ENCODE data around the gene FAM174C. TPM values are rescaled to one million over a fixed set of nuclear protein-coding genes. Genes with fewer than 3 reads are reported as not detected.

Gene FAM174C
- total RNA-seq, 2 donors from 2014 or later: 28.9 to 29.8 TPM

DNA sequence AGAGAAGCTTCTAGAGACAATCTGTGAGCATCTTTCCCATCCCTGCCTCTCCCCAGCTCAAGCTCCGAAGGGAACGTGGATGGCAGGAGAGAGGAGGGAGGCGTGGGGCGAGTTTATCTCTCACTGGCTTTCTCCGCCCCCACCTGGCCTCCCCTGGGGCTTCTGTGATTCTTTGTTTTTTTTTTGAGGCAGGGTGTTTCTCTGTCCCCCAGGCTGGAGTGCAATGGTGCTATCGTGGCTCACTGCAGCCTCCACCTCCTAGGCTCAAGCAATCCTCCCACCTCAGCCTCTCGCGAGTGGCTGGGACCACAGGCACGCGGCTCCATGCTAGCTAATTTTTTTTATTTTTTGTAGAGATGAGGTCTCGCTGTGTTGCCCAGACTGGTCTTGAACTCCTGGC, 33.4 kb downstream of the FAM174C start:
- H3K4me1 ChIP-seq: no peaks in the 10 kb centered on the region
- no peak for DNase-seq (ENCODE audit: low spot score)
- H3K27me3 ChIP-seq: no peaks in the 10 kb centered on the region
- no peak overlapping the region for H3K27ac ChIP-seq
- H3K36me3 ChIP-seq: no peaks in the 10 kb centered on the region
- no peaks in the 10 kb centered on the region for H3K9me3 ChIP-seq
- no peak overlapping the region for H3K4me3 ChIP-seq
- TF ChIP-seq, protein P1, sequence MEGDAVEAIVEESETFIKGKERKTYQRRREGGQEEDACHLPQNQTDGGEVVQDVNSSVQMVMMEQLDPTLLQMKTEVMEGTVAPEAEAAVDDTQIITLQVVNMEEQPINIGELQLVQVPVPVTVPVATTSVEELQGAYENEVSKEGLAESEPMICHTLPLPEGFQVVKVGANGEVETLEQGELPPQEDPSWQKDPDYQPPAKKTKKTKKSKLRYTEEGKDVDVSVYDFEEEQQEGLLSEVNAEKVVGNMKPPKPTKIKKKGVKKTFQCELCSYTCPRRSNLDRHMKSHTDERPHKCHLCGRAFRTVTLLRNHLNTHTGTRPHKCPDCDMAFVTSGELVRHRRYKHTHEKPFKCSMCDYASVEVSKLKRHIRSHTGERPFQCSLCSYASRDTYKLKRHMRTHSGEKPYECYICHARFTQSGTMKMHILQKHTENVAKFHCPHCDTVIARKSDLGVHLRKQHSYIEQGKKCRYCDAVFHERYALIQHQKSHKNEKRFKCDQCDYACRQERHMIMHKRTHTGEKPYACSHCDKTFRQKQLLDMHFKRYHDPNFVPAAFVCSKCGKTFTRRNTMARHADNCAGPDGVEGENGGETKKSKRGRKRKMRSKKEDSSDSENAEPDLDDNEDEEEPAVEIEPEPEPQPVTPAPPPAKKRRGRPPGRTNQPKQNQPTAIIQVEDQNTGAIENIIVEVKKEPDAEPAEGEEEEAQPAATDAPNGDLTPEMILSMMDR (IDR thresholded peaks at IDR 0.05): no peak

DNA sequence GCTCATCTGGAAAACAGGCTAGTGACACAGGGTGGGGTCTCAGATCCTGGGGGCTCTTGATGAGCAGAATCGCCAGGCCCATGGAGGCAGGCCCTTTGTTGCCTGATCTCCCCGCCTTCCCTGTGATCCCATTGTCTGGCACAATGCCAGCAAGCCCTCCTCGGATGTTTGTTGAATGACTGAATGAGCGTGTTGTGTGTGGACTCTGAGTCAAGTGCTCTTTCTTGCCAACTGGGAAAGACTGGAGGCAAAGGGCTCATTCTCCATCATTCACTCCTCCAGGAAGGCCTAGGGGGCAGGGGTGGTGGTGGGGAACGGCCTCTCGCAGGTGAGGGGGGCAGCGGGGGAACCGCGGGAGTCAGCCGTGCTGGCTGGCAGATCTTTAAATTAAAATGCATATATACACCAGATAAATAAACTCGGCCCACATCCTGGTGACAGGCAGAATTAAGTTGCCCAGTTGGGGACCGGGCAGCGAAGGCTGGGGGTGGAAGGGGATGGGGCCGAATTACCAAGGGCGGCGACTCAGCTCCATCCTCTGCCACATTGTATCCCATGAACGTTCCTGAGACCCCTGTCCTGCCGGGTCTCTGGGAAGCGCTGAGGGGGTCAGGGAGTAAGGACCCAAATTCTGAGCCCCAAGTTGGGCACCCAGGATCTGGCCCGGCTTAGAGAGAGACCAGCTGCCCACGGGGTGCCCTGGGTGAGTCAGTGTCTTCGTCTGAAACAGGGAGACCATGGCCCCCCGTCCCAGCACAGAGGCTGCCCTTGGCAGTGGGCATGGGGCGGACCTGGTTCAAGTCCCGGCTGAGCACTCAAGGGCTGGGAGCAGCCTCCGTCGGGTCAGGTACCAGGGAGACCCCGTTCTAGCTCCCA, 34.9 kb downstream of the FAM174C start:
- TF ChIP-seq, protein P1 (IDR thresholded peaks at IDR 0.05): no peak
- Histone ChIP-seq H3K27ac (no peak overlapping the region), H3K27me3 (no peaks in the 10 kb centered on the region)

DNA sequence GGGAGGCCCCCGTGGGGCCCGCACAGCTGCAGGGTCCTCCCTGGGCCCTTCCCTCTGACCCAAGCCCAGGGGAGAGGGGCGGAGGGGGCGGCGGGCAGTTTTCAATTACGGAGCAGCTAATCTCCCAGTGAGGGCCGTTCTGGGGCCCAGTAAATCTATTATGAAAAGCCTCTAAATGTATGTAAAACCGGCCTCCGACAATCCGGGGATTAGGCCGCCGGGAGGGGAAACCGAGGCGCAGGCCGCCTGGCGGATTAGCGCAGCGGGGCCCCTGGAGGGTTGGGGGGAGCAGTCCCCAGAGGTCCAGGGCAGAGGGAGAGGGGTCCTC, 35.5 kb downstream of the FAM174C start:
- Histone ChIP-seq H3K27me3 (no peaks in the 10 kb centered on the region), H3K36me3 (no peaks in the 10 kb centered on the region), H3K4me1 (peaks cover 0 to 6% of the 10 kb centered on the region in 2 donors), H3K9me3 (no peaks in the 10 kb centered on the region), H3K4me3 (no peak overlapping the region), H3K27ac (no peak overlapping the region)
- DNase-seq (ENCODE audit: low spot score): no peak
- TF ChIP-seq, protein P1 (IDR thresholded peaks at IDR 0.05): no peak

More for the DNA sequence above, 34.9 kb downstream of the FAM174C start:
- H3K4me1 ChIP-seq: no peaks in the 10 kb centered on the region
- H3K4me3 ChIP-seq: no peak overlapping the region
- no peak for DNase-seq (ENCODE audit: low spot score)
- H3K36me3 ChIP-seq: no peaks in the 10 kb centered on the region
- H3K9me3 ChIP-seq: no peaks in the 10 kb centered on the region

DNA sequence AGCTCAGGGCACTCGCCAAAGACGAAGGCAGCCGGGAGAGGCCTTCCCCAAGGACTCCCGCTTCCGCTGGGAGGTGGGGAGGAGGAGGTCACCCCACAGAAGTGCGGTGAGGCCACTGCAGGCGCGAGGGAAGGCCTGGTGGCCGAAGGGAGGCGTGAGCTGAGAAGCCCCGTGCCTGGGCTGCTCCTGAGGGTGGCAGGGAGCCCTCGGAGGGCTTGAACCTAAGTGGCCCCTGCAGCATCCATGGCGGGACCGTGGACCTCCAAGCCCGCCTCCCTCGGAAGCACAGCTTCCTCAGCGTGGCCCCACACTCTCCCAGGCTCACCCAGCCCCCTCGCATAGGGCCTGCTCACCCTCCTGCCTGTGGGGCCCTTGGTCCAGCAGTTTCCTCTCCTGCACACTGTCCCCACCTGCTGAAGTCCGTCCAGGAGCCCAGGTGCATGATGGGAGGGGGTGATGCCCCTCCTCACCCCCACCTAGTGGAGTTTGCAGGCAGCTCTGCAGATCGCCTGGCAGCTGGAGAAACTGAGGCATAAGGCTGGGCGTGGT, 36.3 kb downstream of the FAM174C start:
- no peak overlapping the region for H3K27ac ChIP-seq
- no peak overlapping the region for H3K4me3 ChIP-seq
- H3K4me1 ChIP-seq: peaks cover 0 to 9% of the 10 kb centered on the region in 2 donors
- DNase-seq (ENCODE audit: low spot score): no peak
- no peaks in the 10 kb centered on the region for H3K9me3 ChIP-seq
- no peaks in the 10 kb centered on the region for H3K36me3 ChIP-seq
- TF ChIP-seq, protein P1 (IDR thresholded peaks at IDR 0.05): no peak
- peaks cover 0 to 6% of the 10 kb centered on the region in 2 donors for H3K27me3 ChIP-seq

DNA sequence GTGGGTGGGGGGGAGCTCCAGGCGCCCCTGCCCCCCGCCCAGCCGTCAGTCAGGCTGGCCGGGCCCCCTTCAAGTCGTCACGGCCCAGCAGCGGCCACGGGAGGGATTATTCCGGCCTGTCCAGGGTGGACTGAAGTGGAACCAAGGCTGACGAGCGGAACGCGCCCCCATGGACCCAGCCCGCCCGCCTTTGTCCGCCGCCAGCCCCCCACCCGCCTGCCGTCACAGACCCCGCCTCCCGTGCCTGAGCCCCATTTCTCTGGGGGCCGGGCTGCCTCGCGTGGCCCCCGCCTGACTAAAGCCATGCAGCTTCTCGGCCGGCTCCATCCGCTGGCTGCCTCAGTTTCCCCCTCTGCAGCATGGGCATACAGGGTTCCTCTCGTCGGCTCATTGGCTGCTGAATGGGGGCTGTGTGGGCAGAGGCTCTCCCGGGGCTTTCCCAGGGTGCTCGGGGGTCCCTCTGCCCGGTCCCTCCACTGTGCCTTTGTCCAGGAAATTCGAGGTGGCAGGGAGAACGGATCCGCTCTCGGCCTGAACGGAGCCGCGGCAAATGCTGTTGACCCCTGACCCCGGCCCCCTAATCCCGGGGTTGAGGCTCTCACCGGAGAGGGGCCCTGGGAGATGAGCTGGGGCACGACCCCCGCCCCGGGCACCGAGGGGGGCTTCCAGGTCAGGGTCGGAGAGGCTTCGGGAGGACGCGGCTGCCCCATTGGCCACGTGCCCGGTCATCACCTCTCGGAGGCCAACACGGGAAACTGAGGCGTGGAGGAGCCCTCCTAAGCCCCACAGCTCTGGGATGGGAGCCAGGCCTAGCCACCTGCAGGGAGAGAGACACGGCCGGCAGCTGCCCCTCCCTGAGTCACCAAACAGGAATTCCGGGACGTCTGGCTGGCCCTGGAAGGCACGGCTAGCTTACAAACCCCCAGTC, 37.7 kb downstream of the FAM174C start:
- H3K27ac ChIP-seq: no peak overlapping the region
- peaks cover 0 to 9% of the 10 kb centered on the region in 2 donors for H3K4me1 ChIP-seq
- no peaks in the 10 kb centered on the region for H3K36me3 ChIP-seq
- H3K27me3 ChIP-seq: peaks cover 0 to 6% of the 10 kb centered on the region in 2 donors
- TF ChIP-seq, protein P1 (IDR thresholded peaks at IDR 0.05): no peak
- DNase-seq (ENCODE audit: low spot score): no peak
- no peak overlapping the region for H3K4me3 ChIP-seq
- H3K9me3 ChIP-seq: no peaks in the 10 kb centered on the region

All from right atrium auricular region (tissue), 2 donors.